PC-9 (cell line): Measurements from ENCODE around the gene ZNF43. TPM values are rescaled to one million over a fixed set of nuclear protein-coding genes. Genes with fewer than 3 reads are reported as not detected.

ENCODE experiments used
- BruUV-seq: library from RNA; stranded (reverse); fragments of 400-500 nt; replicated peaks from 2 replicates; lab custom pipeline; 2021; lab: Mats Ljungman, UMichigan
- CTCF ChIA-PET: fragments of 300-600 bp; sonication (Branson Sonifier 250); formaldehyde crosslinking; loops from one replicate; lab custom pipeline; 2022; ENCODE audit warnings: antibody characterized with exemption; lab: Charles Lee
- POLR2A ChIA-PET: fragments of 300-600 bp; sonication (Branson Sonifier 250); formaldehyde crosslinking; loops from one replicate; lab custom pipeline; 2022; ENCODE audit warnings: antibody characterized with exemption; ENCODE audit not compliant: unreplicated experiment; lab: Charles Lee
- DNase-seq, 2 experiments: peaks; one replicate each; pipeline versions ENCODE4 v3.0.0 to v3.0.0-alpha.2; 2015 to 2022; ENCODE audit warnings: mixed read lengths in 1 of 2
- H2AFZ ChIP-seq: fragments of 200-600 bp; sonication (generic); 2 replicates; pipeline ENCODE4 v1.8.1; 2017; ENCODE audit warnings: antibody characterized with exemption
- H3F3A ChIP-seq: fragments of 200-600 bp; sonication (generic); 2 replicates; pipeline ENCODE4 v1.8.1; 2017; ENCODE audit warnings: antibody characterized with exemption, mild to moderate bottlenecking, low read depth; ENCODE audit not compliant: insufficient read depth
- H3K27ac ChIP-seq: fragments of 200-600 bp; sonication (generic); 2 replicates; pipeline ENCODE4 v1.6.1; 2016; ENCODE audit warnings: mixed run types
- H3K27me3 ChIP-seq: fragments of 200-600 bp; sonication (generic); 2 replicates; pipeline ENCODE4 v1.6.1; 2016; ENCODE audit warnings: low read depth, mixed run types; ENCODE audit not compliant: insufficient read depth
- H3K36me3 ChIP-seq: fragments of 200-600 bp; sonication (generic); 2 replicates; pipeline ENCODE4 v1.6.1; 2016; ENCODE audit warnings: low read depth, mixed run types
- H3K4me1 ChIP-seq: fragments of 200-600 bp; sonication (generic); replicated peaks from 2 replicates; pipeline ENCODE4 v1.6.1; 2016; ENCODE audit warnings: mixed run types; ENCODE audit not compliant: insufficient read depth
- H3K4me2 ChIP-seq: fragments of 200-600 bp; sonication (generic); 2 replicates; pipeline ENCODE4 v1.6.1; 2017; ENCODE audit warnings: mixed run types
- H3K4me3 ChIP-seq: fragments of 200-600 bp; sonication (generic); 2 replicates; pipeline ENCODE4 v1.6.1; 2016; ENCODE audit warnings: mixed run types
- H3K79me2 ChIP-seq: fragments of 200-600 bp; sonication (generic); 2 replicates; pipeline ENCODE4 v1.6.1; 2017; ENCODE audit warnings: low read depth, mixed run types
- H3K9me2 ChIP-seq: fragments of 200-600 bp; sonication (generic); 2 replicates; pipeline ENCODE4 v1.8.1; 2017; ENCODE audit warnings: mild to moderate bottlenecking; ENCODE audit not compliant: insufficient read depth
- H3K9me3 ChIP-seq: fragments of 200-600 bp; sonication (generic); 2 replicates; pipeline ENCODE4 v1.8.1; 2016; ENCODE audit warnings: low read depth; ENCODE audit not compliant: insufficient read depth
- H4K20me1 ChIP-seq: fragments of 200-600 bp; sonication (generic); 2 replicates; pipeline ENCODE4 v1.8.1; 2017; ENCODE audit not compliant: insufficient read depth
- EZH2 ChIP-seq: fragments of 200-600 bp; sonication (generic); IDR thresholded peaks from 2 replicates; pipeline ENCODE4 v1.8.0; 2017; ENCODE audit warnings: antibody characterized with exemption, low read depth
- intact Hi-C: fragments of 100-400 bp; cut with micrococcal nuclease; formaldehyde crosslinking; loops from one replicate; pipeline ENCODE4 v1.10.0; 2022; ENCODE audit not compliant: unreplicated experiment
- total RNA-seq: library from RNA; stranded (reverse); gene quantifications from 2 replicates; pipeline ENCODE4 v1.2.3, GENCODE V29; 2021
- TF ChIP-seq, protein P1 (sequence below): fragments of 200-600 bp; sonication (generic); conservative IDR thresholded peaks from 2 replicates; pipeline ENCODE4 v1.6.1; 2017; ENCODE audit warnings: mixed run types, antibody characterized with exemption, mild to moderate bottlenecking, moderate library complexity

The ZNF43 gene
- total RNA-seq, 1 experiment from 2014 or later: 9.0 TPM

DNA sequence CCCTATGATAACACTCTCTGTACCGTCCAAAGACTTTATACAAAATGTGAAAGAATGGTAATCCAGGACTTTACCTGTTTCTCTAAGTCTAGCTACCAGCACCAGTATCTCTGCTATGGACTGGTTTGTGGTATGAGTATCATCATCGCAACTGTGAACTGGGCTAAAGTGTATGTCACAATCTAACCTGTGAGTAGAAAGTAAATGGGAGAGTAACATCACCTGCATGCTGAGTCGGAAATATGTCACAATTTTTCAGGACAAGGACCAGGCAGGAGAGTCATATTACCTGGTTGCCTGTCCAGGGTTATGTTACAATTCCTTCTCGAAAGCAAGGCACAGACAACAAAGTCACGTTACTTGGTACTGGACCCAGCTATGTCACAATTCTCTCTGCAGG, 5.1 kb upstream of the ZNF43 start:
- CTCF ChIA-PET: no interaction called here
- POLR2A ChIA-PET: no interaction called here
- TF ChIP-seq EZH2: no peak
- TF ChIP-seq, protein P1, sequence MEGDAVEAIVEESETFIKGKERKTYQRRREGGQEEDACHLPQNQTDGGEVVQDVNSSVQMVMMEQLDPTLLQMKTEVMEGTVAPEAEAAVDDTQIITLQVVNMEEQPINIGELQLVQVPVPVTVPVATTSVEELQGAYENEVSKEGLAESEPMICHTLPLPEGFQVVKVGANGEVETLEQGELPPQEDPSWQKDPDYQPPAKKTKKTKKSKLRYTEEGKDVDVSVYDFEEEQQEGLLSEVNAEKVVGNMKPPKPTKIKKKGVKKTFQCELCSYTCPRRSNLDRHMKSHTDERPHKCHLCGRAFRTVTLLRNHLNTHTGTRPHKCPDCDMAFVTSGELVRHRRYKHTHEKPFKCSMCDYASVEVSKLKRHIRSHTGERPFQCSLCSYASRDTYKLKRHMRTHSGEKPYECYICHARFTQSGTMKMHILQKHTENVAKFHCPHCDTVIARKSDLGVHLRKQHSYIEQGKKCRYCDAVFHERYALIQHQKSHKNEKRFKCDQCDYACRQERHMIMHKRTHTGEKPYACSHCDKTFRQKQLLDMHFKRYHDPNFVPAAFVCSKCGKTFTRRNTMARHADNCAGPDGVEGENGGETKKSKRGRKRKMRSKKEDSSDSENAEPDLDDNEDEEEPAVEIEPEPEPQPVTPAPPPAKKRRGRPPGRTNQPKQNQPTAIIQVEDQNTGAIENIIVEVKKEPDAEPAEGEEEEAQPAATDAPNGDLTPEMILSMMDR: no peak
- Histone ChIP-seq H3K79me2 (no peaks in the 10 kb centered on the region), H3K36me3 (peaks cover 5% of the 10 kb centered on the region; the same call in 1 of the 2 replicates), H3K4me2 (no peak overlapping the region), H3K9me2 (no peaks in the 10 kb centered on the region), H3K4me1 (0 out of 2 replicates have a peak, but pooled peaks cover 3% of the 10 kb centered on the region), H4K20me1 (no peaks in the 10 kb centered on the region), H3K27ac (no peak overlapping the region), H3K4me3 (no peak overlapping the region), H3K27me3 (no peaks in the 10 kb centered on the region), H2AFZ (no peak overlapping the region), H3K9me3 (peaks cover 5% of the 10 kb centered on the region), H3F3A (peaks cover 9% of the 10 kb centered on the region; the same call in 1 of the 2 replicates)
- no peak for DNase-seq
- no TSS peak for BruUV-seq
- intact Hi-C loops: no loop called here

DNA sequence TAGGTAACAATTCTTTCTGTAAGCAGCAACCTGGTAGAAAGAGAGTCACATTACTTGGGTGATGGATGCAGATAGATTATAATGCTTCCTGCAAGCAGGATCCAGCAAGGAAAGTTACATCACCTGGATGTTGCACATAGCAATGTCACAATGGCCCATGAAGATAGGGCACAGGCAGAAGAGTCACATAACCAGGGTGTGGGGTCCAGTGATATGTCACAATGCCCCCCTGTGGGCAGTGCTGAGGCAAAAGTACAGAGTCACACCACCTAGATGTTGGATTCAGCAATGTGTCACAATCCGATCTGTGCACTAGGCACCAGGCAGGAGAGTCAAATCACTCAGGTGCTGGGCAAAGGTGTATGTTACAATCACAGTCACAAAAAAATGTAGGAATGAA, 4.0 kb upstream of the ZNF43 start:
- no peak overlapping the region for H2AFZ ChIP-seq
- intact Hi-C loops: loop anchor here (5.0 kb wide), 1 partner anchor 333 kb away; the partner anchor contains the start of gene ZNF429
- H3K79me2 ChIP-seq: no peaks in the 10 kb centered on the region
- no peaks in the 10 kb centered on the region for H3K27me3 ChIP-seq
- H3K27ac ChIP-seq: no peak overlapping the region
- peaks cover 6% of the 10 kb centered on the region for H3K9me3 ChIP-seq
- no TSS peak for BruUV-seq
- DNase-seq: no peak
- TF ChIP-seq EZH2: no peak
- TF ChIP-seq, protein P1: no peak
- peaks cover 10% of the 10 kb centered on the region; the same call in 1 of the 2 replicates for H3F3A ChIP-seq
- ChIA-PET POLR2A (no interaction called here), CTCF (no interaction called here)
- H3K36me3 ChIP-seq: peaks cover 5% of the 10 kb centered on the region; the same call in 1 of the 2 replicates
- no peaks in the 10 kb centered on the region for H4K20me1 ChIP-seq
- H3K4me2 ChIP-seq: no peak overlapping the region
- H3K9me2 ChIP-seq: no peaks in the 10 kb centered on the region
- 0 out of 2 replicates have a peak, but pooled peaks cover 3% of the 10 kb centered on the region for H3K4me1 ChIP-seq
- no peak overlapping the region for H3K4me3 ChIP-seq

DNA sequence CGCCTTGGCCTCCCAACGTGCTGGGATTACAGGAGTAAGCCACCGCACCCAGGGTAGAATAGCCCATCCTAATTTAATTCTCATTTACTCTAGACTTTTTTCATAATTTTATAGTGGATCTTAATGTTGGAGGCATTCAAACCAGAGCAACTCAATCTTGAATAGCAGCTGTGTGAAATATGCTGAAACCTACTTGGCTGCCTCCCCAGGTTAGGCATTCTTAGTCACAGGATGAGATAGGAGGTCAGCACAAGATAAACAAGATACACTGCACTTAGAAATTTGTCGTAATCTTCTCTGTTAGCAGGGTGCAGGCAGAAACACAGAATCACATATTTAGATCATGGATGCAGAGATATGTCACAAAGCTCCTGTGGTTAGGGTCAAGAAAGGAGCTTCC, 2.7 kb upstream of the ZNF43 start:
- CTCF ChIA-PET: no interaction called here
- Histone ChIP-seq H3K79me2 (no peaks in the 10 kb centered on the region), H3K27me3 (no peaks in the 10 kb centered on the region), H3K9me3 (peaks cover 10% of the 10 kb centered on the region), H3K4me1 (0 out of 2 replicates have a peak, but pooled peaks cover 3% of the 10 kb centered on the region), H2AFZ (no peak overlapping the region), H3K36me3 (peaks cover 5% of the 10 kb centered on the region; the same call in 1 of the 2 replicates), H3K4me2 (no peak overlapping the region), H3K27ac (no peak overlapping the region), H3K4me3 (no peak overlapping the region), H3F3A (peaks cover 10% of the 10 kb centered on the region; the same call in 1 of the 2 replicates), H3K9me2 (no peaks in the 10 kb centered on the region), H4K20me1 (no peaks in the 10 kb centered on the region)
- POLR2A ChIA-PET: no interaction called here
- BruUV-seq: no TSS peak
- DNase-seq: no peak
- TF ChIP-seq, protein P1: no peak
- intact Hi-C loops: loop anchor here (5.0 kb wide), 1 partner anchor 331 kb away; the partner anchor contains the start of gene ZNF429
